ENCODE measurements around the gene GMPR.

DNA sequence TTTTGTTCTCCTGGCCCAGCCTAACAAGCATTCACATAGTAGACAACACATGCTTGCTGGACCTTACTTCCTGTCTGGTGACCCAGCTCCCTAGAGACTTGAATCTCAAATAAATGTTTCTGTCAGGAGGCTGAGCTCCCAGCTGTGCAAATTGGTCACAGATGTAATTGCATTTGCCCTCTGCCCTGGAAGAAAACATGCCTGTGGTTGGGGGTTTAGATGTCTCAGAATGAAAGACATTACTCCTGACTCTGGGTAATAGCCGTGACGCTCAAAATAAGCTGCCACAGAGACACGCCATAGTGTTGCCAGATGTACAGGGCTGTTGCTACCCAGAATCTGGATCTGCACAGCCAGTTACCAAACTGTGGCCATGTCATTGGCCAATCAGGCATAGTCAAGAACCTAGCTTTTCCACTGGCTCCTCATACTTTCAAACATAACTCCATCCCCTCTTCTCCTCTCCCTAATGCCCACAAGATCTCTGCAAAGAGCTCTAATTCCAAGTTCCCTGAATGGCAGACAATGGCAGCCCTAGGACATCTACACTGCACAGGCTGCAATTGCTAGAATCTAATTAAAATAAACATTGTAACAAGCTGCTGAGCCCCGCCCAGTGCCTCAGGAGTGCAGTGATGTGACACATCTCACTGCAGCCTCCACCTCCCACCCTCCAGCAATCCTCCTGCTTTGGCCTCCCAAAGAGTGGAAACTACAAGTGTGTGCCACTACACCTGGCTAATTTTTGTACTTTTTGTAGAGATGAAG lies 32.8 kb upstream of the GMPR start:
- TF ChIP-seq, protein P1, sequence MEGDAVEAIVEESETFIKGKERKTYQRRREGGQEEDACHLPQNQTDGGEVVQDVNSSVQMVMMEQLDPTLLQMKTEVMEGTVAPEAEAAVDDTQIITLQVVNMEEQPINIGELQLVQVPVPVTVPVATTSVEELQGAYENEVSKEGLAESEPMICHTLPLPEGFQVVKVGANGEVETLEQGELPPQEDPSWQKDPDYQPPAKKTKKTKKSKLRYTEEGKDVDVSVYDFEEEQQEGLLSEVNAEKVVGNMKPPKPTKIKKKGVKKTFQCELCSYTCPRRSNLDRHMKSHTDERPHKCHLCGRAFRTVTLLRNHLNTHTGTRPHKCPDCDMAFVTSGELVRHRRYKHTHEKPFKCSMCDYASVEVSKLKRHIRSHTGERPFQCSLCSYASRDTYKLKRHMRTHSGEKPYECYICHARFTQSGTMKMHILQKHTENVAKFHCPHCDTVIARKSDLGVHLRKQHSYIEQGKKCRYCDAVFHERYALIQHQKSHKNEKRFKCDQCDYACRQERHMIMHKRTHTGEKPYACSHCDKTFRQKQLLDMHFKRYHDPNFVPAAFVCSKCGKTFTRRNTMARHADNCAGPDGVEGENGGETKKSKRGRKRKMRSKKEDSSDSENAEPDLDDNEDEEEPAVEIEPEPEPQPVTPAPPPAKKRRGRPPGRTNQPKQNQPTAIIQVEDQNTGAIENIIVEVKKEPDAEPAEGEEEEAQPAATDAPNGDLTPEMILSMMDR (IDR thresholded peaks at IDR 0.05; ENCODE audit: extremely low read depth in 1 of 2, insufficient read depth in 1 of 2, low read depth in 1 of 2, low read length in 2 of 2) = no peak
- no peak for TF ChIP-seq POLR2A (IDR thresholded peaks at IDR 0.05; ENCODE audit: low read depth, low read length)
- TF ChIP-seq, protein P2, sequence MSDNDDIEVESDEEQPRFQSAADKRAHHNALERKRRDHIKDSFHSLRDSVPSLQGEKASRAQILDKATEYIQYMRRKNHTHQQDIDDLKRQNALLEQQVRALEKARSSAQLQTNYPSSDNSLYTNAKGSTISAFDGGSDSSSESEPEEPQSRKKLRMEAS (IDR thresholded peaks at IDR 0.05; ENCODE audit: insufficient read depth, insufficient read length) = no peak
- no peak for TF ChIP-seq EZH2 (IDR thresholded peaks at IDR 0.05; ENCODE audit: borderline replicate concordance, low read depth, low read length, severe bottlenecking)
- no peak for TF ChIP-seq POLR2AphosphoS5 (IDR thresholded peaks at IDR 0.05; ENCODE audit: insufficient read depth, low read depth, low read length)
- no peak for TF ChIP-seq JUN (IDR thresholded peaks at IDR 0.05; ENCODE audit: borderline replicate concordance, insufficient read depth, insufficient read length, low read depth)

Measured in endothelial cell of umbilical vein (primary cell).